BLaER1 treated with 17β-estradiol and CSF1 and Interleukin-3, amounts not matched to agents 10 nM and 100 nM (cell line): Measurements from ENCODE around the gene TBCEL.

ENCODE experiments used
- H3K27ac ChIP-seq, 11 experiments: shearing (Covaris generic); formaldehyde crosslinking; 2 replicates each; pipeline ENCODE4 v1.8.1; 2022
- H3K27me3 ChIP-seq, 11 experiments: shearing (Covaris generic); formaldehyde crosslinking; 2 replicates each; pipeline ENCODE4 v1.8.1; 2022
- H3K36me3 ChIP-seq, 11 experiments: shearing (Covaris generic); formaldehyde crosslinking; 2 replicates each; pipeline ENCODE4 v1.8.1; 2022
- H3K4me1 ChIP-seq, 10 experiments: shearing (Covaris generic); formaldehyde crosslinking; 2 replicates each; pipeline ENCODE4 v1.8.1; 2022
- H3K4me2 ChIP-seq, 11 experiments: shearing (Covaris generic); formaldehyde crosslinking; 2 replicates each; pipeline ENCODE4 v1.8.1; 2022
- H3K4me3 ChIP-seq, 10 experiments: shearing (Covaris generic); formaldehyde crosslinking; 2 replicates each; pipeline ENCODE4 v1.8.1; 2022
- H3K9ac ChIP-seq, 11 experiments: shearing (Covaris generic); formaldehyde crosslinking; 2 replicates each; pipeline ENCODE4 v1.8.1; 2022
- H3K9me3 ChIP-seq, 11 experiments: shearing (Covaris generic); formaldehyde crosslinking; replicated peaks in 1 of 11; 2 replicates each; pipeline ENCODE4 v1.8.1; 2022
- H4K20me1 ChIP-seq, 11 experiments: shearing (Covaris generic); formaldehyde crosslinking; 2 replicates each; pipeline ENCODE4 v1.8.1; 2022
- Cebpa-rat ChIP-seq, 11 experiments: shearing (Covaris generic); IDR thresholded peaks; 2 replicates each; pipeline ENCODE4 v1.8.1; 2022

The TBCEL gene

DNA sequence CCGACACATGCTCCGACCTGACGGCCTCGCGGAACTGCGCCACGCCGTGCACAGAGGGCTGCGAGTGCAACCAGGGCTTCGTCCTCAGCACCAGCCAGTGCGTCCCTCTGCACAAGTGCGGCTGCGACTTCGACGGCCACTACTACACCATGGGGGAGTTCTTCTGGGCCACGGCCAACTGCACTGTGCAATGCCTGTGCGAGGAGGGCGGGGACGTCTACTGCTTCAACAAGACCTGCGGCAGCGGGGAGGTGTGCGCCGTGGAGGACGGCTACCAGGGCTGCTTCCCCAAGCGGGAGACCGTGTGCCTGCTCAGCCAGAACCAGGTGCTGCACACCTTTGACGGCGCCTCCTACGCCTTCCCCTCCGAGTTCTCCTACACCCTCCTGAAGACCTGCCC lies 103.9 kb downstream of the TBCEL start:
- no peaks in the 10 kb centered on the region for H4K20me1 ChIP-seq
- H3K27ac ChIP-seq = no peak overlapping the region
- no peaks in the 10 kb centered on the region; a peak in 1 of 22 replicates for H3K36me3 ChIP-seq
- H3K27me3 ChIP-seq = no peaks in the 10 kb centered on the region
- no peak overlapping the region for H3K4me3 ChIP-seq
- TF ChIP-seq Cebpa-rat (IDR thresholded peaks at IDR 0.05) = no peak
- H3K4me1 ChIP-seq = peaks cover 0 to 16% (median 10%) of the 10 kb centered on the region in 10 experiments; a peak in 13 of 20 replicates
- no peak overlapping the region for H3K9ac ChIP-seq
- peaks cover 2 to 17% (median 8%) of the 10 kb centered on the region in 11 experiments for H3K9me3 ChIP-seq
- no peak overlapping the region for H3K4me2 ChIP-seq

DNA sequence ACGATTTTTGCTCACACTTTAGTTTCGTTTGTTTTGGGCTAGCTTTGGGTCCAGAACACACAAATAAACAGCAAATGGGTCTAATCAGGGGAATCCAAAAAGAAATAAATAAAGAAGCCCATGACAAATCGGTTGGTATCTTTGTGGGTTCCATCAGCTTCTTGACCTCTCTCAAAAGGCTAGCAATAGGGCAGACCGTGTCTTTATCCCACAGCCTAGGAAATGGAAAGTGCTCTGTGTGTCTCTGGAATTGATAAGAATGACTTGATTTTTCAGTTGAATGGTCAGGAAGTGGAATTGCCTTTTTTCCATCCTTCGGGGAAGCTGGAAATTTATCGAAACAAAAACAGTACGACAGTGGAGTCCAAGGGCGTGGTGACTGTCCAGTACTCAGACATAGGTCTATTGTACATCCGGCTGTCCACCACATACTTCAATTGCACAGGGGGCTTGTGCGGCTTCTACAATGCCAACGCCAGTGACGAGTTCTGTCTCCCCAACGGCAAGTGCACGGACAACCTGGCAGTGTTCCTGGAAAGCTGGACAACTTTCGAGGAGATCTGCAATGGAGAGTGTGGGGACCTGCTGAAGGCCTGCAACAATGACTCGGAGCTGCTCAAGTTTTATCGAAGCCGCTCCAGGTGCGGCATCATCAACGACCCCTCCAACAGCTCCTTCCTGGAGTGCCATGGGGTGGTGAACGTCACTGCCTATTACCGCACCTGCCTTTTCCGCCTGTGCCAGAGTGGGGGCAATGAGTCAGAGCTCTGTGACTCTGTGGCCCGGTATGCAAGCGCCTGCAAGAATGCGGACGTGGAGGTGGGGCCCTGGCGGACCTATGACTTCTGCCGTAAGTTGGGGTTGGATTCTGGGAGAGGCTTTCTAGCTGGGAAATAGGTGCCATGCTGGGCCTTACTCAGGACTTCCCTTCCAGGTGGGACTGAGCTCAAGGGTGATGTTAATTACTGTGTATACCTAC lies 105.7 kb downstream of the TBCEL start:
- no peaks in the 10 kb centered on the region for H4K20me1 ChIP-seq
- H3K27ac ChIP-seq = no peak overlapping the region
- H3K27me3 ChIP-seq = no peaks in the 10 kb centered on the region
- H3K9ac ChIP-seq = no peak overlapping the region
- TF ChIP-seq Cebpa-rat (IDR thresholded peaks at IDR 0.05) = no peak
- H3K9me3 ChIP-seq = peaks cover 0 to 7% (median 0%) of the 10 kb centered on the region in 11 experiments; a peak in 2 of 22 replicates
- no peaks in the 10 kb centered on the region for H3K36me3 ChIP-seq
- no peak overlapping the region for H3K4me3 ChIP-seq
- H3K4me1 ChIP-seq = peaks cover 0 to 14% (median 7%) of the 10 kb centered on the region in 10 experiments; a peak in 13 of 20 replicates
- no peak overlapping the region for H3K4me2 ChIP-seq

DNA sequence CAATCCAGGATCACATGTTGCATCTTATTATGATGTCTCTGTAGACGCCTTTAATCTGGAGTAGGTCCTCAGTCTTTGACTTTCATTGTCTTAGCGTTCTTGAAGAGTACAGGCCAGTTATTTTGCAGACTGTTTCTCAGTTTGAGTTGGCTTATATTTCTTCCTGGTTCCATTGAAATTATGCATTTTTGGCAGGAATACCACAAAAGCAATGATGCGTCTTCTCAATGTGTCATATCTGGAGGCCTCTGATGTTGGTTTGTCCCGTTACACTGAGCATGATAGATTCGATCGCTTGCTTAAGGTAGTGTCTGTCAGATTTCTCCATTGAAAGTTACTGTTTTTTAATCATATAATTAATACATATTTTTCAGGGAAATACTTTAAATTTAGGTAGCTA lies 107.8 kb downstream of the TBCEL start:
- Histone ChIP-seq H3K27me3 (no peaks in the 10 kb centered on the region), H3K4me2 (no peak overlapping the region), H3K4me3 (no peak overlapping the region), H3K36me3 (no peaks in the 10 kb centered on the region), H3K9ac (no peak overlapping the region), H4K20me1 (no peaks in the 10 kb centered on the region), H3K4me1 (peaks cover 0 to 9% (median 0%) of the 10 kb centered on the region in 10 experiments; a peak in 3 of 20 replicates), H3K27ac (no peak overlapping the region), H3K9me3 (no peaks in the 10 kb centered on the region; a peak in 1 of 22 replicates)
- no peak for TF ChIP-seq Cebpa-rat (IDR thresholded peaks at IDR 0.05)

DNA sequence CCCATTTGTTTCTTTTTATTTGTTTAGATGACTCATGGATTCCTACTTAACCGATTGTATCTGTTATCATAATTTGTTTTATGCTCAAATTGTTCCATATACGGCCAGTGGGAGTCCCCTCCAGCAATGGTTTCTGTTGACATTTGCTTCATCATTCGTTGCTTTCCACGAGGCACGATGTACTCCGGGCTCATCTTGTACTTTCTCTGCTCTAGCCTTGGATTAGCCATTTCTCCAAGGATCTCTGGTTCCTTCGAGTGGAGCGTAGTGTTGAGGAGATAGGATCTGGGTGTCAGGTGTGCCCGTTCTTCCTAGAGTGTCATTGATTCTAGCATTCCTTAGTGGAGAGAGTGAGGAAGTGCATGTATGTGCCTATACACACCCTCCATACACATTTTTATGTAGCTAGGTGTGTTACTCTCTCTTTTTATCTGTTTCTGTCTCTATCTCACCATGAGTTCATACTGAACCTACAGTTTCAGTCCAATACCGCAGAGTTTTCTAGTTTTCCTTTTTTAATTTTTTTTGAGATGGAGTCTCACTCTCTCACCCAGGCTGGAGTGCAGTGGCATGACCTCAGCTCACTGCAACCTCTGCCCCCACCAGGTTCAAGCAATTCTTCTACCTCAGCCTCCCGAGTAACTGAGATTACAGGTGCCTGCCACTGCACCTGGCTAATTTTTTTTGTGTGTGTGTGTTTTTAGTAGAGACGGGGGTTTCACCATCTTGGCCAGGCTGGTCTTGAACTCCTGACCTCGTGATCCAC lies 108.5 kb downstream of the TBCEL start:
- Histone ChIP-seq H3K4me3 (no peak overlapping the region), H3K27ac (no peak overlapping the region), H3K4me2 (no peak overlapping the region), H4K20me1 (no peaks in the 10 kb centered on the region), H3K9ac (no peak overlapping the region), H3K36me3 (no peaks in the 10 kb centered on the region), H3K9me3 (no peaks in the 10 kb centered on the region; a peak in 1 of 22 replicates), H3K4me1 (peaks cover 0 to 9% (median 0%) of the 10 kb centered on the region in 10 experiments; a peak in 3 of 20 replicates), H3K27me3 (no peaks in the 10 kb centered on the region)
- TF ChIP-seq Cebpa-rat (IDR thresholded peaks at IDR 0.05) = no peak

DNA sequence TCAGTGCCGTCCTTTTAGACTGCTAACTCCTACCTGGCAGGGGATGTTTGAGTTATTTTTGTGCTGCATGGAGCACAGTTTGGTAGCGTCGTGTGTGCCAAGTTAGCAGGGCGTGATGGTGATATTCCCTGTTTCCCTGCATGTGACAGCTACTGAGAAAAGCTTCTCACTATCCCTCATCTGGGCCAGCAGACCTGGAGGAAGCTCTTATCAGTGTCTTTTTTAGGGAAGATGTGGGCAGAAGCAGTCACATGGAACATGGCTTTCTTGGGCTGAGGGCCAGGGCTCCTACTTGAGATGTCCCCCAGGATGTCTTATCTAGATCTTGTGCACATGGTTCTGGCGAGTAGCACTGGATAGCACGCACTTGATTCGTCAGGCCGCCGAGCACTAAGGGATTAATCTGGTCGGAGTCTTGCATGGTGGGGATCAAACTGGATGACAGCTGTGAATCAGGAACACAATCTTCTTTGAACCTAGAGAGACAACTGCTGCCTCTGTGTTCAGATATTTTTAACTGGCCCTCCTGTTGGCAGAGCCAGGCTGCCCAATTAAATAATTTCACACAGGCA lies 110.9 kb downstream of the TBCEL start:
- Histone ChIP-seq H4K20me1 (no peaks in the 10 kb centered on the region), H3K4me1 (peaks cover 0 to 9% (median 0%) of the 10 kb centered on the region in 10 experiments; a peak in 3 of 20 replicates), H3K4me3 (no peak overlapping the region), H3K9ac (no peak overlapping the region), H3K27ac (no peak overlapping the region), H3K27me3 (no peaks in the 10 kb centered on the region), H3K9me3 (no peaks in the 10 kb centered on the region; a peak in 1 of 22 replicates), H3K4me2 (0 out of 22 replicates have a peak overlapping the region, but pooled peaks of 2 of the 11 experiments have one; percentile 1 to 2), H3K36me3 (no peaks in the 10 kb centered on the region)
- TF ChIP-seq Cebpa-rat (IDR thresholded peaks at IDR 0.05) = no peak

DNA sequence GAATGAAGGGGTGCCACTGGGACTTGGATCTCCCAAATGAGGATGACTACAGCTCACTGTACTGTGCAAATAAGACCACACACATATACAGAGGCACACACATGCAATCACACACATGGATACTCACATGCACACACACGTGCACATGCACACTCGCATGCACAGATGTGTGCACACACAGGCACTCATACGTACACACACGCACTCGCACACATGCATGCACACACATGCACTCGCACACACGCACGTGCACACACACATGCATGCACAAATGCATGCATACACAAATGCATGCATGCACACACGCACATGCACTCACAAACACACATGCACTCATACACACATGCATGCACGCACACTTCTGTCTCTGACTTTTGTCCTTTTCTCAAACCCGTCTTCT lies 113.1 kb downstream of the TBCEL start:
- H3K27ac ChIP-seq = no peak overlapping the region
- H3K9me3 ChIP-seq = no peaks in the 10 kb centered on the region
- H3K4me3 ChIP-seq = no peak overlapping the region
- no peak overlapping the region for H3K9ac ChIP-seq
- TF ChIP-seq Cebpa-rat (IDR thresholded peaks at IDR 0.05) = no peak
- no peaks in the 10 kb centered on the region for H4K20me1 ChIP-seq
- no peaks in the 10 kb centered on the region for H3K36me3 ChIP-seq
- peaks cover 0 to 9% (median 0%) of the 10 kb centered on the region in 10 experiments; a peak in 3 of 20 replicates for H3K4me1 ChIP-seq
- no peaks in the 10 kb centered on the region for H3K27me3 ChIP-seq
- no peak overlapping the region for H3K4me2 ChIP-seq

DNA sequence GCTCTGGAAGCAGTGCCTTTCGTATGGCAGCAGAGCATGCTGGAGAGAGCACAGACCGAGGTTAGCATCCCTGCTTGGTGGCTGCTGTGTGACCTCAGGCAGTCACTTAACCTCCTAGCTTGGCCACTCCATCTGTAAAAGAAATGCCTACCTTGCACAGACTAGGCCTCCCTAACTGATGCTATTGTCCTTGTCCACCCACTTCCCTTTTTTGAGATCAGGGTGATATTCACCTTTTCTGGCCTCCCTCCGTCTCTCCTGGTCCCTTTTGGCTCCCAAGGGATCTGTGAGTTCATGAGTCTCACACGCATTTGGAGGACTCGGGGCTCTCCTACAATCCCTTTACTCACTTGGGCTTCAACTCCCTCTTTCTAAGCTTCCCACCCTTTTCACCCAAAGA lies 114.4 kb downstream of the TBCEL start:
- Histone ChIP-seq H3K27me3 (no peaks in the 10 kb centered on the region), H3K9ac (no peak overlapping the region), H3K9me3 (no peaks in the 10 kb centered on the region), H3K4me1 (peaks cover 0 to 7% (median 0%) of the 10 kb centered on the region in 10 experiments; a peak in 3 of 20 replicates), H4K20me1 (no peaks in the 10 kb centered on the region), H3K36me3 (no peaks in the 10 kb centered on the region), H3K4me3 (no peak overlapping the region), H3K27ac (no peak overlapping the region), H3K4me2 (no peak overlapping the region)
- no peak for TF ChIP-seq Cebpa-rat (IDR thresholded peaks at IDR 0.05)

DNA sequence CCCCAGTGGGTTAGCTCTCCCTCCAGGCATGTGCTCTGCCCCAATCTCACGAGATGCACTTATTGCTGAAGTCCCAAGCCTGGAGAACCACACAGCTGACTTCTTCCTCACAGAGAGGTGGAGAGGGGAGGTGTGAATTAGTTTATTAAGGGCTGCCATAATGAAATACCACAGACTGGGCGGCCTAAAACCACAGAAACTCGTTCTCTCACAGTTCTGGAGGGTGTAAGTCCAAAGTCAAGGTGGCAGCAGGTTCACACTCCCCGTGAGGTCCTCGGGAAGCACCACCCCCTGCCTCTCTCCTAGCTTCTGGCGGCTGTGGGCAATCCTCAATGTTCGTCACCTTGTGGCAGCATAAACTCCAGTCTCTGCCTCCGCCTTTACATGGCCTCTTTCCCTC lies 116.5 kb downstream of the TBCEL start:
- Histone ChIP-seq H3K36me3 (no peaks in the 10 kb centered on the region), H3K9me3 (no peaks in the 10 kb centered on the region), H3K4me1 (peaks cover 0 to 15% (median 5%) of the 10 kb centered on the region in 10 experiments; a peak in 8 of 20 replicates), H3K27ac (no peak overlapping the region), H3K4me2 (no peak overlapping the region), H3K9ac (no peak overlapping the region), H3K27me3 (no peaks in the 10 kb centered on the region), H4K20me1 (no peaks in the 10 kb centered on the region), H3K4me3 (no peak overlapping the region)
- TF ChIP-seq Cebpa-rat (IDR thresholded peaks at IDR 0.05) = no peak
